CD8-positive, alpha-beta memory T cell (primary cell): ENCODE measurements around the gene TRPC4. TPM values are rescaled to one million over a fixed set of nuclear protein-coding genes. Genes with fewer than 3 reads are reported as not detected.

Source experiments
- CTCF ChIA-PET: fragments of 350-600 bp; sonication (Branson Sonifier 250); formaldehyde crosslinking; loops from one replicate; lab custom pipeline; 2021; ENCODE audit warnings: antibody characterized with exemption; lab: Charles Lee
- POLR2A ChIA-PET: fragments of 350-600 bp; sonication (Branson Sonifier 250); formaldehyde crosslinking; loops from one replicate; lab custom pipeline; 2021; ENCODE audit warnings: antibody characterized with exemption; lab: Charles Lee
- DNase-seq, 5 donors: peaks; one replicate each; pipeline versions ENCODE4 v3.0.0 to v3.0.0-alpha.2; 2020 to 2022; ENCODE audit warnings: mixed read lengths in 1 of 5
- H3K27ac ChIP-seq: one replicate; pipeline ENCODE4 v1.7.0; 2013; ENCODE audit warnings: low read depth, mild to moderate bottlenecking, low read length, moderate library complexity
- H3K27me3 ChIP-seq: 2 replicates; pipeline ENCODE4 v1.7.0; 2013; ENCODE audit warnings: low read length, mild to moderate bottlenecking; ENCODE audit not compliant: insufficient read depth, poor library complexity, severe bottlenecking
- H3K36me3 ChIP-seq: 2 replicates; pipeline ENCODE4 v1.7.0; 2013; ENCODE audit warnings: mild to moderate bottlenecking, low read length, moderate library complexity; ENCODE audit not compliant: insufficient read depth
- H3K4me1 ChIP-seq: 2 replicates; pipeline ENCODE4 v1.7.0; 2013; ENCODE audit warnings: mild to moderate bottlenecking, low read length, moderate library complexity; ENCODE audit not compliant: insufficient read depth
- H3K4me3 ChIP-seq: 2 replicates; pipeline ENCODE4 v1.7.0; 2013; ENCODE audit warnings: mild to moderate bottlenecking, low read length
- H3K9me3 ChIP-seq: 2 replicates; pipeline ENCODE4 v1.7.0; 2013; ENCODE audit warnings: mild to moderate bottlenecking, low read length
- H3K27ac Mint-ChIP-seq, 8 donors: one replicate each; pipeline ENCODE4 v1.8.0; 2020 to 2021; ENCODE audit warnings: mixed read lengths in 8 of 8, mild to moderate bottlenecking in 6 of 8, inconsistent platforms in 3 of 8, moderate library complexity in 3 of 8
- H3K27me3 Mint-ChIP-seq, 2 donors: one replicate each; pipeline ENCODE4 v1.8.0; 2020 to 2021; ENCODE audit warnings: mixed read lengths in 2 of 2, mild to moderate bottlenecking in 1 of 2, moderate library complexity in 1 of 2
- H3K36me3 Mint-ChIP-seq, 3 donors: one replicate each; pipeline ENCODE4 v1.8.0; 2020 to 2021; ENCODE audit warnings: mixed read lengths in 3 of 3, inconsistent platforms in 1 of 3, mild to moderate bottlenecking in 1 of 3
- H3K4me1 Mint-ChIP-seq, 3 donors: one replicate each; pipeline ENCODE4 v1.8.0; 2020 to 2021; ENCODE audit warnings: mixed read lengths in 3 of 3, inconsistent platforms in 1 of 3, mild to moderate bottlenecking in 1 of 3
- H3K4me3 Mint-ChIP-seq, 7 donors: one replicate each; pipeline ENCODE4 v1.8.0; 2020 to 2021; ENCODE audit warnings: mixed read lengths in 7 of 7, mild to moderate bottlenecking in 6 of 7, moderate library complexity in 4 of 7, inconsistent platforms in 2 of 7
- H3K9me3 Mint-ChIP-seq, 5 donors: one replicate each; pipeline ENCODE4 v1.8.0; 2020 to 2022; ENCODE audit warnings: mixed read lengths in 5 of 5, mild to moderate bottlenecking in 3 of 5, moderate library complexity in 2 of 5, inconsistent platforms in 1 of 5
- polyA plus RNA-seq: library from polyadenylated mRNA; unstranded; fragments of 300-500 nt; fragmentation: Illumina TruSeq; gene quantifications from one replicate; pipeline ENCODE4 v1.2.3, GENCODE V29; 2021
- total RNA-seq, 2 experiments: library from RNA; stranded (reverse); gene quantifications; one replicate each; pipeline ENCODE4 v1.2.3, GENCODE V29; 2021

TRPC4 gene
- total and polyA plus RNA-seq, 3 experiments from 2014 or later, result not detected

DNA sequence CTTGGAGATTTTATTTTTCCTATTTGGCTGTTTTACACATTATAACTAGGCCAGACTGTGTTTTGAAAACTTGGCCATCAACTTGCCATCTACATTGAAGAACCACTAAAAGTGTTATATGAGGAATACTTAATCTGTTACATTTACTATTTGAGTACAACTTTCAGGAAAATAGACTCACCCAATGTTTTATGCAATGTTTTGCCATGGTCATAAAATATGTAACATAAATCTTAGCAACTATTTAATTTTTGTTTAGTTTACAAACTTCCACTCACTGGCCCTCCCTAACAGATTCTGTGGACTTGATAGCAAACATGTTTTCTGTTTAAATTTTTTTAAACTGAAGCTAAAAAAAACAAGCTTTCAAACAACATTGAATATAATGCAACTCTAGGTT lies 23.7 kb upstream of the TRPC4 start:
- Mint-ChIP-seq H3K36me3 (no peaks in the 10 kb centered on the region), H3K27ac (no peak overlapping the region), H3K27me3 (no peaks in the 10 kb centered on the region), H3K4me1 (no peaks in the 10 kb centered on the region), H3K4me3 (no peak overlapping the region), H3K9me3 (peaks cover 2 to 9% (median 5%) of the 10 kb centered on the region in 5 donors)
- H3K27ac ChIP-seq, result no peak overlapping the region
- POLR2A ChIA-PET, result no interaction called here
- no peaks in the 10 kb centered on the region for H3K4me1 ChIP-seq
- no peak for DNase-seq
- no peaks in the 10 kb centered on the region for H3K36me3 ChIP-seq
- CTCF ChIA-PET, result no interaction called here
- H3K9me3 ChIP-seq, result no peaks in the 10 kb centered on the region
- no peak overlapping the region for H3K4me3 ChIP-seq
- no peaks in the 10 kb centered on the region for H3K27me3 ChIP-seq

GRCh38 chr13:37889820-37890219 lies 20.2 kb upstream of the TRPC4 start:
- Histone ChIP-seq H3K4me3 (no peak overlapping the region), H3K9me3 (no peaks in the 10 kb centered on the region), H3K36me3 (no peaks in the 10 kb centered on the region), H3K27me3 (no peaks in the 10 kb centered on the region), H3K27ac (no peak overlapping the region), H3K4me1 (no peaks in the 10 kb centered on the region)
- Mint-ChIP-seq H3K36me3 (no peaks in the 10 kb centered on the region), H3K4me3 (no peak overlapping the region), H3K27ac (no peak overlapping the region), H3K9me3 (peaks cover 3 to 18% (median 4%) of the 10 kb centered on the region in 5 donors), H3K4me1 (no peaks in the 10 kb centered on the region), H3K27me3 (no peaks in the 10 kb centered on the region)
- no peak for DNase-seq
- ChIA-PET POLR2A (no interaction called here), CTCF (no interaction called here)

GRCh38 chr13:37889102-37889501 lies 19.5 kb upstream of the TRPC4 start:
- Histone ChIP-seq H3K36me3 (no peaks in the 10 kb centered on the region), H3K4me1 (no peaks in the 10 kb centered on the region), H3K9me3 (no peaks in the 10 kb centered on the region), H3K27me3 (no peaks in the 10 kb centered on the region), H3K4me3 (no peak overlapping the region), H3K27ac (no peak overlapping the region)
- no peaks in the 10 kb centered on the region for H3K4me1 Mint-ChIP-seq
- no peak for DNase-seq
- H3K36me3 Mint-ChIP-seq, result no peaks in the 10 kb centered on the region
- CTCF ChIA-PET, result no interaction called here
- POLR2A ChIA-PET, result no interaction called here
- H3K9me3 Mint-ChIP-seq, result peaks cover 3 to 18% (median 4%) of the 10 kb centered on the region in 5 donors
- H3K4me3 Mint-ChIP-seq, result no peak overlapping the region
- no peak overlapping the region for H3K27ac Mint-ChIP-seq
- H3K27me3 Mint-ChIP-seq, result no peaks in the 10 kb centered on the region

GRCh38 chr13:37886879-37887278 lies 17.3 kb upstream of the TRPC4 start:
- ChIA-PET POLR2A (no interaction called here), CTCF (no interaction called here)

GRCh38 chr13:37884674-37885073 lies 15.1 kb upstream of the TRPC4 start:
- Mint-ChIP-seq H3K36me3 (no peaks in the 10 kb centered on the region), H3K9me3 (peaks cover 0 to 11% (median 2%) of the 10 kb centered on the region in 5 donors), H3K27ac (no peak overlapping the region), H3K4me1 (no peaks in the 10 kb centered on the region), H3K4me3 (no peak overlapping the region), H3K27me3 (peaks cover 0 to 2% of the 10 kb centered on the region in 2 donors)
- no peaks in the 10 kb centered on the region for H3K4me1 ChIP-seq
- H3K36me3 ChIP-seq, result no peaks in the 10 kb centered on the region
- no peak overlapping the region for H3K4me3 ChIP-seq
- POLR2A ChIA-PET, result no interaction called here
- CTCF ChIA-PET, result no interaction called here
- H3K9me3 ChIP-seq, result no peaks in the 10 kb centered on the region
- no peak for DNase-seq
- no peak overlapping the region for H3K27ac ChIP-seq
- H3K27me3 ChIP-seq, result no peaks in the 10 kb centered on the region

More at GRCh38 chr13:37886879-37887278, 17.3 kb upstream of the TRPC4 start:
- no peak overlapping the region for H3K27ac ChIP-seq
- no peaks in the 10 kb centered on the region for H3K4me1 Mint-ChIP-seq
- H3K36me3 ChIP-seq, result no peaks in the 10 kb centered on the region
- no peaks in the 10 kb centered on the region for H3K9me3 ChIP-seq
- H3K27me3 Mint-ChIP-seq, result no peaks in the 10 kb centered on the region
- no peak overlapping the region for H3K4me3 Mint-ChIP-seq
- H3K27ac Mint-ChIP-seq, result no peak overlapping the region
- DNase-seq, result no peak
- H3K27me3 ChIP-seq, result no peaks in the 10 kb centered on the region
- H3K36me3 Mint-ChIP-seq, result no peaks in the 10 kb centered on the region
- peaks cover 2 to 18% (median 3%) of the 10 kb centered on the region in 5 donors for H3K9me3 Mint-ChIP-seq
- no peak overlapping the region for H3K4me3 ChIP-seq
- H3K4me1 ChIP-seq, result no peaks in the 10 kb centered on the region

DNA sequence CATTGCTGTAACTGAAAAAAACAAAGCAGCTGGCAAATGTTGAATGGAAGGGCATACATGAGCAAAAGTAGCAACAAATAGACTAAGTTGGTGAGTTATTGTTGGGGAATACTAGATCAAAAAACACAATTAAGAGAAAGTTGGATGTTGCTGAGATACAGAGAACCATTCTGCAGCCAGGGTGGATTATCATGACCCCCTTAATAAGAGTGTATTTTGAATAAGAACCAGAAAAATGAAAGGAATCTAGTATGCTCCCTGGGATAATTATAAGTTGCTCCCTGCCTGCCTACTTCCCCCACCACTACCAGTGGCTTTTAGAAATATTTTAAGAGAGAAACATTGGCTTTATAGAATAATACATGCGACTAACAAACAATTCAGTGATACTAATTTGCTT lies 14.5 kb upstream of the TRPC4 start:
- H3K36me3 ChIP-seq, result no peaks in the 10 kb centered on the region
- DNase-seq, result no peak
- H3K27me3 ChIP-seq, result no peaks in the 10 kb centered on the region
- H3K27ac ChIP-seq, result no peak overlapping the region
- no peak overlapping the region for H3K4me3 ChIP-seq
- no peak overlapping the region for H3K27ac Mint-ChIP-seq
- no peaks in the 10 kb centered on the region for H3K4me1 ChIP-seq
- no peaks in the 10 kb centered on the region for H3K9me3 ChIP-seq
- H3K4me3 Mint-ChIP-seq, result no peak overlapping the region
- peaks cover 0 to 2% of the 10 kb centered on the region in 2 donors for H3K27me3 Mint-ChIP-seq
- peaks cover 0 to 11% (median 2%) of the 10 kb centered on the region in 5 donors for H3K9me3 Mint-ChIP-seq
- POLR2A ChIA-PET, result no interaction called here
- CTCF ChIA-PET, result no interaction called here
- H3K4me1 Mint-ChIP-seq, result no peaks in the 10 kb centered on the region
- H3K36me3 Mint-ChIP-seq, result no peaks in the 10 kb centered on the region

DNA sequence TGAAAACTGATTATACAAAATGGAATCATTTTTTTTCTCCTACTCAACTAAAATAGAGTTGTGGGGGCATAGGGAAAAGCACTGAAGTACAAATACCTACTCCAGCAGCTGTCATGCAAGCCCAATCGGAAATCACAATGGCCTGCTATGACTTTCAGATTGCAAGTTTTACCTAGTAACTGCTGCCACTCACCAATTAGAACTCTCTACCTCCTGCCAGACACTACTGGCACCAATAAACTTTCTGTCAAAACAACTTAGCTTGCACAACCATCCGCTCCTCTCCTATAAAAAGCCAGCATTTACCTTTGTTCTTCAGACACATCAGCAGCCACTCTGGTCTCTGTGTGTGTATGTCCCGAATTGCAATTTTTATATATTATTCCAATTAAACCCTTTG lies 9.3 kb upstream of the TRPC4 start:
- CTCF ChIA-PET, result no interaction called here
- Histone ChIP-seq H3K36me3 (no peaks in the 10 kb centered on the region), H3K27ac (no peak overlapping the region), H3K4me1 (no peaks in the 10 kb centered on the region), H3K4me3 (no peak overlapping the region), H3K9me3 (no peaks in the 10 kb centered on the region), H3K27me3 (no peaks in the 10 kb centered on the region)
- Mint-ChIP-seq H3K27ac (no peak overlapping the region), H3K27me3 (peaks cover 0 to 2% of the 10 kb centered on the region in 2 donors), H3K9me3 (peaks cover 0 to 12% (median 2%) of the 10 kb centered on the region in 5 donors), H3K4me3 (no peak overlapping the region), H3K36me3 (no peaks in the 10 kb centered on the region), H3K4me1 (no peaks in the 10 kb centered on the region)
- DNase-seq, result no peak
- POLR2A ChIA-PET, result no interaction called here

- Histone ChIP-seq H3K4me1 (no peaks in the 10 kb centered on the region), H3K4me3 (no peak overlapping the region), H3K27ac (no peak overlapping the region), H3K36me3 (no peaks in the 10 kb centered on the region), H3K9me3 (no peaks in the 10 kb centered on the region), H3K27me3 (no peaks in the 10 kb centered on the region)
- ChIA-PET CTCF (no interaction called here), POLR2A (no interaction called here)
- Mint-ChIP-seq H3K27ac (no peak overlapping the region), H3K27me3 (peaks cover 0 to 2% of the 10 kb centered on the region in 2 donors), H3K9me3 (peaks cover 0 to 9% (median 2%) of the 10 kb centered on the region in 5 donors), H3K36me3 (no peaks in the 10 kb centered on the region), H3K4me1 (no peaks in the 10 kb centered on the region), H3K4me3 (no peak overlapping the region)
- no peak for DNase-seq
These were observed 8.9 kb upstream of the TRPC4 start for GRCh38 chr13:37878496-37878895.
